ENCODE data around the gene CHST8.

DNA sequence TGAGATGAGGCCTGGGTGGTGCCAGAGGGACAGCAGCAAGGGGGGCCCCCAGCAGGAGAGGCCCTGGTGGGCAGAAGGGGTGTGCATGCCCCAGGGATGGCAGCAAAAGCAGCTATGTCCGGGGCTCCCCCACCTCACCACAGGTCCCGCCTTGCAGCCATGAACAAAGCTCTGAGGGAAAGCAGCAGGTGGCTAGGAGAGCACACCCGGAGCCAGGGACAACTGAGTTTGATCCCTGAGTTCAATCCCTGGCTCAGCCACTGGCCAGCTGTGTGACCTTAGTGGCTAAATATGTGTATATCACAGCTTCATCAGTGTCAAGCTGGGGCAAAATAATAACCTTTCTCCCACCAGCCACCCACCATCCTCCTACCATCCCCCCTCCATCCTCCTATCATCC, 127.3 kb downstream of the CHST8 start:
- TF ChIP-seq GATA2 (IDR thresholded peaks at IDR 0.05; ENCODE audit: low read depth, low read length) (no peak), GATA3 (IDR thresholded peaks at IDR 0.05; ENCODE audit: low read depth, low read length) (no peak)
